ENCODE data around the gene LGR5. TPM values are rescaled to one million over a fixed set of nuclear protein-coding genes. Genes with fewer than 3 reads are reported as not detected.

The LGR5 gene
- total RNA-seq, 1 donor from 2014 or later, result 0.32 TPM

DNA sequence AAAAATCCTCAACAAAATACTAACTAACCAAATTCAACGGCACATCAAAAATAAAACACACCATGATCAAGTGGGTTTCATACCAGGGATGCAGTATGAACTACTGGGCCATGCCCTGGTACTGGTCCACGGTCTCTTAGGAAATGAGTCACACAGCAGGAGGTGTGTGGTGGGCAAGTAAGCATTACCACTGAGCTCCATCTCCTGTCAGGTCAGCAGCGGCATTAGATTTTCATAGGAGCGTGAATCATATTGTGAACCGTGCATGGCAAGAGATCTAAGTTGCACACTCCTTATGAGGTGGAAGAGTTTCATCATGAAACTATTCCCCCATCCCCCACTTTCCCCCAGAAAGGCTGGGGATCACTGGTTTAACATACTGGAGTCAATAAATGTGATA lies 6.7 kb upstream of the LGR5 start:
- no peak overlapping the region for H3K4me2 ChIP-seq (ENCODE audit: low read length)
- no peaks in the 10 kb centered on the region for H3K4me1 ChIP-seq (ENCODE audit: insufficient read depth, low read length)
- H3K9ac ChIP-seq (ENCODE audit: low read length), result no peak overlapping the region
- H3K4me1 Mint-ChIP-seq (ENCODE audit: low read depth, unreplicated experiment), result no peaks in the 10 kb centered on the region
- H2AFZ ChIP-seq (ENCODE audit: low read depth, low read length), result no peak overlapping the region
- H3K27ac ChIP-seq (ENCODE audit: low read depth, low read length), result no peak overlapping the region
- DNase-seq (ENCODE audit: low read depth), result no peak
- H3K27me3 Mint-ChIP-seq (ENCODE audit: low read depth, unreplicated experiment), result peaks cover 11% of the 10 kb centered on the region
- no peak for FAIRE-seq
- no peaks in the 10 kb centered on the region for H3K79me2 ChIP-seq (ENCODE audit: insufficient read depth, low read length)
- H3K36me3 ChIP-seq (ENCODE audit: insufficient read depth, low read length), result no peaks in the 10 kb centered on the region
- no peak overlapping the region for H3K27ac Mint-ChIP-seq (ENCODE audit: unreplicated experiment)
- TF ChIP-seq EZH2 (IDR thresholded peaks at IDR 0.05; ENCODE audit: insufficient read depth, low read length), result no peak
- TF ChIP-seq, protein P1, sequence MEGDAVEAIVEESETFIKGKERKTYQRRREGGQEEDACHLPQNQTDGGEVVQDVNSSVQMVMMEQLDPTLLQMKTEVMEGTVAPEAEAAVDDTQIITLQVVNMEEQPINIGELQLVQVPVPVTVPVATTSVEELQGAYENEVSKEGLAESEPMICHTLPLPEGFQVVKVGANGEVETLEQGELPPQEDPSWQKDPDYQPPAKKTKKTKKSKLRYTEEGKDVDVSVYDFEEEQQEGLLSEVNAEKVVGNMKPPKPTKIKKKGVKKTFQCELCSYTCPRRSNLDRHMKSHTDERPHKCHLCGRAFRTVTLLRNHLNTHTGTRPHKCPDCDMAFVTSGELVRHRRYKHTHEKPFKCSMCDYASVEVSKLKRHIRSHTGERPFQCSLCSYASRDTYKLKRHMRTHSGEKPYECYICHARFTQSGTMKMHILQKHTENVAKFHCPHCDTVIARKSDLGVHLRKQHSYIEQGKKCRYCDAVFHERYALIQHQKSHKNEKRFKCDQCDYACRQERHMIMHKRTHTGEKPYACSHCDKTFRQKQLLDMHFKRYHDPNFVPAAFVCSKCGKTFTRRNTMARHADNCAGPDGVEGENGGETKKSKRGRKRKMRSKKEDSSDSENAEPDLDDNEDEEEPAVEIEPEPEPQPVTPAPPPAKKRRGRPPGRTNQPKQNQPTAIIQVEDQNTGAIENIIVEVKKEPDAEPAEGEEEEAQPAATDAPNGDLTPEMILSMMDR (IDR thresholded peaks at IDR 0.05; ENCODE audit: insufficient read depth, low read depth, low read length), result no peak
- no peak overlapping the region for H3K4me3 ChIP-seq (ENCODE audit: insufficient read depth, low read depth, low read length)
- no peak overlapping the region for H3K4me3 Mint-ChIP-seq (ENCODE audit: unreplicated experiment)
- H4K20me1 ChIP-seq (ENCODE audit: insufficient read depth, low read length), result no peaks in the 10 kb centered on the region
- H3K9me3 ChIP-seq (ENCODE audit: insufficient read depth, low read depth, low read length), result peaks cover 16% of the 10 kb centered on the region
- no peaks in the 10 kb centered on the region for H3K27me3 ChIP-seq (ENCODE audit: insufficient read depth, low read length)
- peaks cover 2% of the 10 kb centered on the region for H3K36me3 Mint-ChIP-seq (ENCODE audit: low read depth, unreplicated experiment)
- peaks cover 8% of the 10 kb centered on the region for H3K9me3 Mint-ChIP-seq (ENCODE audit: unreplicated experiment)

DNA sequence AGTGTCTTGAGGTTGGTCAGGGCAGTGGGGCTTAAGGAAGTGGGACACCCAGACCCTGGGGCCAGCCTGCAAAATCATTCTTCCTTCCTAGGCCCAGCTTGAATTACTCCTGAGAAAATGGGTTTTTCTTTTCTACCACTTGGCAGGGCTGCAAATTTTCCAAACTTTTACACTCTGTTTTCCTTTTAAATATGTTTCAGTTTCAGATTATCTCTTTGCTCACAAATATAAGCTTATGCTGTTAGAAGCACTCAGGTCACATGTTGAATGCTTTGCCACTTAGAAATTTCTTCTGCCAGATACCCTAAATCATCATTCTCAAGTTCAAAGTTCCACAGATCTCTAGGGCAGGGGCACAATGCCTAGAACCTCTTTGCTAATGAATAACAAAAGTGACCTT lies 2.9 kb upstream of the LGR5 start:
- Mint-ChIP-seq H3K36me3 (ENCODE audit: low read depth, unreplicated experiment) (peaks cover 2% of the 10 kb centered on the region), H3K9me3 (ENCODE audit: unreplicated experiment) (peaks cover 8% of the 10 kb centered on the region), H3K4me3 (ENCODE audit: unreplicated experiment) (no peak overlapping the region), H3K27ac (ENCODE audit: unreplicated experiment) (no peak overlapping the region), H3K4me1 (ENCODE audit: low read depth, unreplicated experiment) (peaks cover 7% of the 10 kb centered on the region), H3K27me3 (ENCODE audit: low read depth, unreplicated experiment) (peaks cover 31% of the 10 kb centered on the region)
- Histone ChIP-seq H3K27me3 (ENCODE audit: insufficient read depth, low read length) (peaks cover 30% of the 10 kb centered on the region), H4K20me1 (ENCODE audit: insufficient read depth, low read length) (no peaks in the 10 kb centered on the region), H3K79me2 (ENCODE audit: insufficient read depth, low read length) (no peaks in the 10 kb centered on the region), H3K4me1 (ENCODE audit: insufficient read depth, low read length) (peaks cover 19% of the 10 kb centered on the region), H3K36me3 (ENCODE audit: insufficient read depth, low read length) (no peaks in the 10 kb centered on the region), H2AFZ (ENCODE audit: low read depth, low read length) (no peak overlapping the region), H3K4me3 (ENCODE audit: insufficient read depth, low read depth, low read length) (no peak overlapping the region), H3K27ac (ENCODE audit: low read depth, low read length) (no peak overlapping the region), H3K9me3 (ENCODE audit: insufficient read depth, low read depth, low read length) (peaks cover 16% of the 10 kb centered on the region), H3K4me2 (ENCODE audit: low read length) (no peak overlapping the region), H3K9ac (ENCODE audit: low read length) (no peak overlapping the region)
- no peak for DNase-seq (ENCODE audit: low read depth)
- no peak for FAIRE-seq
- TF ChIP-seq EZH2 (IDR thresholded peaks at IDR 0.05; ENCODE audit: insufficient read depth, low read length), result no peak
- TF ChIP-seq, protein P1 (IDR thresholded peaks at IDR 0.05; ENCODE audit: insufficient read depth, low read depth, low read length), result no peak

DNA sequence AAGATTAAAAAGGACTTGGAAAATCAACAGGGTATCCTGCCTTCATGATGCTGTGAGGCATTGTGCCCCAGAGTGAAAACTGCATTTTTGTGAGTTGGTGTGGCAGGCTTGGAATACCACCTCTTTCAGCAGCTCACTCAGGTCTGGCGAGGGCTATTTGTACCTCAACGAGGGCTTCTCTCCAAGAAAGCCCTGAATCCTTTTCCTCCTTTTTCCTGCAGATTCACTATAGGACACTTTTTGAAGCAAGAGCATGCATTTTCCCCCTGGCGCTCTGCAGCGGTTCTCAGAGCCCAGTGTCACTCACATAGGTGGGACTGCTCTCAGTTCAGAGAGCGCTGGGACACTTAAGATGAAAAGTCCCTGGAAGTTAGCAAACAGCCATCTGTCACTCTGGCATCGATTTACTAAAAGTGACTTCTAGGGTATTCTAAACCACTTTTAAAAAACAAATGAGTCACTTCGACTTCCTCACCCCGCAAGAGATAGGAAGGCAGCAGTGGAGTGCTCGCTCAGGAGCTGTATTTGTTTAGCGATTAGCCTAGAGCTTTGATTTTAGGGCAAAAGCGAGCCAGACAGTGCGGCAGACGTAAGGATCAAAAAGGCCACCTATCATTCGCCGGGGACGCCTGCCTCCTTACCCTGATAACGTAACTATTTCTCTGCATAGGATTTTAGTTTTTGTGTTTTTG lies 782 bp upstream of the LGR5 start:
- peaks cover 7% of the 10 kb centered on the region for H3K4me1 Mint-ChIP-seq (ENCODE audit: low read depth, unreplicated experiment)
- peaks cover 46% of the 10 kb centered on the region for H3K27me3 Mint-ChIP-seq (ENCODE audit: low read depth, unreplicated experiment)
- H3K27ac Mint-ChIP-seq (ENCODE audit: unreplicated experiment), result no peak overlapping the region
- TF ChIP-seq, protein P1 (IDR thresholded peaks at IDR 0.05; ENCODE audit: insufficient read depth, low read depth, low read length), result no peak
- no peak for TF ChIP-seq EZH2 (IDR thresholded peaks at IDR 0.05; ENCODE audit: insufficient read depth, low read length)
- Histone ChIP-seq H3K4me3 (ENCODE audit: insufficient read depth, low read depth, low read length) (peak overlapping the region; percentile 60), H3K27ac (ENCODE audit: low read depth, low read length) (no peak overlapping the region), H3K9me3 (ENCODE audit: insufficient read depth, low read depth, low read length) (peaks cover 16% of the 10 kb centered on the region), H3K4me1 (ENCODE audit: insufficient read depth, low read length) (peaks cover 19% of the 10 kb centered on the region), H3K79me2 (ENCODE audit: insufficient read depth, low read length) (no peaks in the 10 kb centered on the region), H3K27me3 (ENCODE audit: insufficient read depth, low read length) (peaks cover 48% of the 10 kb centered on the region), H4K20me1 (ENCODE audit: insufficient read depth, low read length) (no peaks in the 10 kb centered on the region), H3K36me3 (ENCODE audit: insufficient read depth, low read length) (no peaks in the 10 kb centered on the region), H2AFZ (ENCODE audit: low read depth, low read length) (peak overlapping the region; percentile 70), H3K9ac (ENCODE audit: low read length) (peak overlapping the region; percentile 61), H3K4me2 (ENCODE audit: low read length) (peak overlapping the region; percentile 92)
- no peak for DNase-seq (ENCODE audit: low read depth)
- peaks cover 2% of the 10 kb centered on the region for H3K36me3 Mint-ChIP-seq (ENCODE audit: low read depth, unreplicated experiment)
- FAIRE-seq, result no peak
- H3K9me3 Mint-ChIP-seq (ENCODE audit: unreplicated experiment), result peaks cover 8% of the 10 kb centered on the region
- H3K4me3 Mint-ChIP-seq (ENCODE audit: unreplicated experiment), result peak overlapping the region; percentile 82
